Measurements from ENCODE around the gene LRP10. TPM values are rescaled to one million over a fixed set of nuclear protein-coding genes. Genes with fewer than 3 reads are reported as not detected.

The LRP10 gene
- total RNA-seq, 1 experiment from 2014 or later = 7.8 TPM

DNA sequence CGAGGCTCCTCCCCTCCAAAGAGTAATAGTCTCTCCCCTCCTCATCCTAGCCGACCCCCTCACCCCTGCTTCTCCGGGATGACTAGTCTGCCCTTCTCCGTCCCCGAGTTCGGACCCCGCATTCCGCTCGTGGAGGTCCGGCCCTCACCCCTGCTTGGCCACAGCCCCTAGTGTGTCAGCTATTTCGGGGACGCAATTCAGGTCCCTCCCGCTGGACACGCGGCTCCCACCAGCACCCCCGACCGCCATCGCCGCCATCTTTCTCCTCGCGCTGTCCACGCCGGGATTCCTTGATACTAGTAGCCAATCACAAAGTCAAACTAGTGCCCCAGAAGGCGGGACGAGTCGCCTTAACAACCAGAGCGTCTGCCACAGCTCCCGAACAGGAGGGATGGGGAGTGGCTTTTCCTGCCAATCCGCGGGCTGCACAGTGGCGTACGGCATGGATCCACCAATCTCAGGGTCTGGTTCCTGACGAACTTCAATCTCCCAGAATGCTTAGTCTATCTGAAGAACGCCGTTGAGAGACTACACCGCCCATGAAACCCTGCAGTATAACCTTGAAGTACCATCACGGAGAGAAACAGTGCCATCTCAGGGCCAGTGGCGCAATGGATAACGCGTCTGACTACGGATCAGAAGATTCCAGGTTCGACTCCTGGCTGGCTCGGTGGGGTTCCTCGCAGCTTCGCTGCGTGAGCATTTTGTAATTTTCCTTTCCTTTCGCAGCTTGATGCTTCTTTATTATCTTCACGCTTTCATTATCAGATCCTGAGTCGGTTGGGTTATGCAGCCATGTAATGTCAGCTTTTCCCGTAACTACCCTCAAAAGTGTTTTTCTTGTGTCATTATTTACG lies 57.8 kb downstream of the LRP10 start, which contains the start of gene PRMT5:
PRMT5 (minus strand) TSS at position 273 of the 857 bp plus-strand sequence; CDS start at position 258, 15 bp downstream.
- intact Hi-C loops (cut with micrococcal nuclease; ENCODE audit: unreplicated experiment) = loop anchor here (5.0 kb wide), 1 partner anchor 53 kb away; the partner anchor contains the start of gene AJUBA
- CTCF ChIA-PET = interaction anchor here (0.6 to 2.1 kb wide), 10 partner anchors 13 to 140 kb away, joined by 3 to 10 read pairs (median 4); partner anchors contain the start of genes AJUBA and HAUS4
- DNase-seq (ENCODE audit: low spot score) = peak; percentile 100
- Histone ChIP-seq H3K4me1 (ENCODE audit: insufficient read depth, low read length, poor library complexity, severe bottlenecking) (peaks cover 15% of the 10 kb centered on the region), H3K9me3 (ENCODE audit: low read depth, low read length, poor library complexity, severe bottlenecking) (no peaks in the 10 kb centered on the region), H3K36me3 (ENCODE audit: insufficient read depth, low read length, poor library complexity, severe bottlenecking) (peaks cover 29% of the 10 kb centered on the region), H3K27ac (ENCODE audit: low read depth, low read length, poor library complexity, severe bottlenecking) (peak within 1 kb of the TSS; percentile 87), H3K27me3 (replicated peaks; ENCODE audit: insufficient read depth, low read depth, low read length, poor library complexity) (no peaks in the 10 kb centered on the region), H3K4me3 (ENCODE audit: low read depth, low read length, poor library complexity, severe bottlenecking) (peak within 1 kb of the TSS; percentile 88)
- no peak for TF ChIP-seq EZH2 (IDR thresholded peaks at IDR 0.05; ENCODE audit: borderline replicate concordance, low read depth, low read length, poor library complexity, severe bottlenecking)
- TF ChIP-seq, protein P1, sequence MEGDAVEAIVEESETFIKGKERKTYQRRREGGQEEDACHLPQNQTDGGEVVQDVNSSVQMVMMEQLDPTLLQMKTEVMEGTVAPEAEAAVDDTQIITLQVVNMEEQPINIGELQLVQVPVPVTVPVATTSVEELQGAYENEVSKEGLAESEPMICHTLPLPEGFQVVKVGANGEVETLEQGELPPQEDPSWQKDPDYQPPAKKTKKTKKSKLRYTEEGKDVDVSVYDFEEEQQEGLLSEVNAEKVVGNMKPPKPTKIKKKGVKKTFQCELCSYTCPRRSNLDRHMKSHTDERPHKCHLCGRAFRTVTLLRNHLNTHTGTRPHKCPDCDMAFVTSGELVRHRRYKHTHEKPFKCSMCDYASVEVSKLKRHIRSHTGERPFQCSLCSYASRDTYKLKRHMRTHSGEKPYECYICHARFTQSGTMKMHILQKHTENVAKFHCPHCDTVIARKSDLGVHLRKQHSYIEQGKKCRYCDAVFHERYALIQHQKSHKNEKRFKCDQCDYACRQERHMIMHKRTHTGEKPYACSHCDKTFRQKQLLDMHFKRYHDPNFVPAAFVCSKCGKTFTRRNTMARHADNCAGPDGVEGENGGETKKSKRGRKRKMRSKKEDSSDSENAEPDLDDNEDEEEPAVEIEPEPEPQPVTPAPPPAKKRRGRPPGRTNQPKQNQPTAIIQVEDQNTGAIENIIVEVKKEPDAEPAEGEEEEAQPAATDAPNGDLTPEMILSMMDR (conservative IDR thresholded peaks at IDR 0.05; ENCODE audit: low read depth, low read length) = no peak
- BruUV-seq (replicated peaks) = no TSS peak
- POLR2A ChIA-PET (ENCODE audit: low non-redundant PET) = interaction anchor here (0.7 kb wide), 2 partner anchors 9 to 98 kb away, joined by 3 read pairs; no protein-coding TSS in a partner anchor

DNA sequence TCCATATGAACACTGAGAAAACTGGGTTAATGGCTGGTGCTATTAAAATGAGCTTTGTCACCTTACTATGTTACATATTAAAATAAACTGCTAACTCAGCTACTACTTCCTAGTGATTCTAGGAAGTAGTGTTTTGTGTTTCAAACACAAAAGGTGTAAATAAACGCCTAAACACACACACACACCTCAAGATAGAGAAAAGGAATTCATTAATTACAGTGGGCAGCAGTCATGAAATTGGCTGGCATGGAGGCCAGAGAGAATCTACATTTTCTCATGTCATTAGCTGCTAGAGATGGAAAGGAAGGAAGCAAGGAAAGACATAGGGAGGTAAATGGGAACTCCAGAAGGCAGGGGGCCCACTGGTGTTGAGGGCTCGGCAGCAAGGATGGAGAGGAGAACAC lies 58.4 kb downstream of the LRP10 start:
- Histone ChIP-seq H3K27ac (ENCODE audit: low read depth, low read length, poor library complexity, severe bottlenecking) (peak overlapping the region; percentile 82), H3K4me3 (ENCODE audit: low read depth, low read length, poor library complexity, severe bottlenecking) (peak overlapping the region; percentile 88), H3K27me3 (replicated peaks; ENCODE audit: insufficient read depth, low read depth, low read length, poor library complexity) (no peaks in the 10 kb centered on the region), H3K4me1 (ENCODE audit: insufficient read depth, low read length, poor library complexity, severe bottlenecking) (peaks cover 14% of the 10 kb centered on the region), H3K9me3 (ENCODE audit: low read depth, low read length, poor library complexity, severe bottlenecking) (no peaks in the 10 kb centered on the region), H3K36me3 (ENCODE audit: insufficient read depth, low read length, poor library complexity, severe bottlenecking) (peaks cover 23% of the 10 kb centered on the region)
- DNase-seq (ENCODE audit: low spot score) = no peak
- CTCF ChIA-PET = interaction anchor here (0.6 to 2.1 kb wide), 10 partner anchors 13 to 139 kb away, joined by 3 to 10 read pairs (median 4); partner anchors contain the start of genes AJUBA and HAUS4
- TF ChIP-seq, protein P1 (conservative IDR thresholded peaks at IDR 0.05; ENCODE audit: low read depth, low read length) = no peak
- TF ChIP-seq EZH2 (IDR thresholded peaks at IDR 0.05; ENCODE audit: borderline replicate concordance, low read depth, low read length, poor library complexity, severe bottlenecking) = no peak
- no TSS peak for BruUV-seq (replicated peaks)
- intact Hi-C loops (cut with micrococcal nuclease; ENCODE audit: unreplicated experiment) = loop anchor here (2.0 to 5.0 kb wide), 2 partner anchors 27 to 52 kb away; partner anchors contain the start of genes AJUBA and HAUS4
- POLR2A ChIA-PET (ENCODE audit: low non-redundant PET) = interaction anchor here (0.7 kb wide), 2 partner anchors 10 to 97 kb away, joined by 3 read pairs; no protein-coding TSS in a partner anchor

Other genes starting within 250 kb of the LRP10 start
- not detected in 2 replicates for gene OR6J1, start 227.4 kb upstream of the LRP10 start, total RNA-seq (2021)
- 103 and 107 TPM in 2 replicates for gene OXA1L, start 105.1 kb upstream of the LRP10 start, total RNA-seq (2021)
- 1.9 and 2.3 TPM in 2 replicates for gene SLC7A7, start 56.3 kb upstream of the LRP10 start, total RNA-seq (2021)
- gene MRPL52, start 41.9 kb upstream of the LRP10 start, total RNA-seq (2021) = 169 and 187 TPM in 2 replicates
- gene MMP14, start 35.2 kb upstream of the LRP10 start, total RNA-seq (2021) = 91.3 and 110 TPM in 2 replicates
- gene REM2, start 11.5 kb downstream of the LRP10 start, total RNA-seq (2021) = 0.15 TPM in 1 of 2 replicates, not detected in the other
- 105 and 118 TPM in 2 replicates for gene RBM23, start 47.4 kb downstream of the LRP10 start, total RNA-seq (2021)
- gene PRMT5, start 57.6 kb downstream of the LRP10 start, total RNA-seq (2021) = 244 and 273 TPM in 2 replicates
- gene HAUS4, start 85.3 kb downstream of the LRP10 start, total RNA-seq (2021) = 62.7 and 73.9 TPM in 2 replicates
- 37.6 and 43.6 TPM in 2 replicates for gene AJUBA, start 110.8 kb downstream of the LRP10 start, total RNA-seq (2021)
- gene C14orf93, start 138.4 kb downstream of the LRP10 start, total RNA-seq (2021) = 9.9 and 10.8 TPM in 2 replicates
- 491 and 500 TPM in 2 replicates for gene PSMB5, start 163.2 kb downstream of the LRP10 start, total RNA-seq (2021)
- not detected in 2 replicates for gene PSMB11, start 170.5 kb downstream of the LRP10 start, total RNA-seq (2021)
- gene CDH24, start 185.8 kb downstream of the LRP10 start, total RNA-seq (2021) = 44.8 and 47.0 TPM in 2 replicates
- 325 and 339 TPM in 2 replicates for gene ACIN1, start 223.4 kb downstream of the LRP10 start, total RNA-seq (2021)
- 50.3 and 54.5 TPM in 2 replicates for gene C14orf119, start 223.8 kb downstream of the LRP10 start, total RNA-seq (2021)
- not detected in 2 replicates for gene CIROP, start 233.2 kb downstream of the LRP10 start, total RNA-seq (2021)
- not detected in 2 replicates for gene CEBPE, start 247.5 kb downstream of the LRP10 start, total RNA-seq (2021)